K562 (cell line): Measurements from ENCODE around the gene HSPA1B. TPM values are rescaled to one million over a fixed set of nuclear protein-coding genes. Genes with fewer than 3 reads are reported as not detected.

Source experiments
- ATAC-seq: fragments of 200-7000 bp; cut with Tn5 transposase; 3 replicates; pipeline ENCODE4 v1.9.1; 2020; ENCODE audit warnings: moderate library complexity
- BruUV-seq: library from RNA; stranded (reverse); fragments of 400-500 nt; replicated peaks from 2 replicates; lab custom pipeline; 2021; lab: Mats Ljungman, UMichigan
- CTCF ChIA-PET: fragments of 300-600 bp; formaldehyde crosslinking; extraction: SDS; loops from one replicate; lab custom pipeline; 2021; ENCODE audit warnings: low intra/inter-chr PET ratio; lab: Yijun Ruan, JAX
- POLR2A ChIA-PET: fragments of 300-600, 350-650 bp; sonication (Branson Sonifier 250); formaldehyde crosslinking; extraction: SDS; loops from one replicate; lab custom pipeline; 2021; ENCODE audit warnings: antibody characterized with exemption, inconsistent platforms; lab: Yijun Ruan, JAX
- DNase-seq, 4 experiments: peaks; one replicate each; pipeline versions ENCODE4 v3.0.0 to v3.0.0-alpha.2; 2011 to 2018; ENCODE audit warnings: low spot score in 3 of 4, mixed read lengths in 3 of 4; ENCODE audit errors: extremely low read depth in 1 of 4
- FAIRE-seq: peaks from 2 replicates; lab custom pipeline; 2011; peaks lifted over from hg19 to GRCh38; lab: Jason Lieb, UNC
- H2AFZ ChIP-seq: 2 replicates; pipeline ENCODE4 v1.6.0; 2011; ENCODE audit warnings: low read depth, low read length, control low read depth, inconsistent platforms
- H3K27ac ChIP-seq: fragments of 200-600 bp; 3 replicates; pipeline ENCODE4 v1.8.0; 2011; ENCODE audit warnings: low read depth, mild to moderate bottlenecking, control low read depth, inconsistent platforms, low read length, moderate library complexity, mixed read lengths; ENCODE audit errors: extremely low read depth
- H3K27me3 ChIP-seq, 2 experiments: fragments of 300-600 bp in 1 of 2; 2 replicates in 1 of 2; 3 replicates in 1 of 2; pipeline versions ENCODE4 v1.6.0 to v1.8.0; 2011; ENCODE audit warnings: inconsistent platforms in 2 of 2, low read length in 2 of 2, mild to moderate bottlenecking in 1 of 2, mixed read lengths in 1 of 2, moderate library complexity in 1 of 2; ENCODE audit not compliant: control insufficient read depth in 2 of 2, insufficient read depth in 2 of 2
- H3K36me3 ChIP-seq: fragments of 300-600 bp; 3 replicates; pipeline ENCODE4 v1.8.0; 2011; ENCODE audit warnings: mild to moderate bottlenecking, low read length, inconsistent platforms; ENCODE audit not compliant: control insufficient read depth, insufficient read depth
- H3K4me1 ChIP-seq, 2 experiments: fragments of 200-600 bp in 1 of 2; replicated peaks in 1 of 2; 2 replicates in 1 of 2; 3 replicates in 1 of 2; pipeline versions ENCODE4 v1.5.1 to v1.8.0; 2011; ENCODE audit warnings: inconsistent platforms in 2 of 2, low read length in 2 of 2, mild to moderate bottlenecking in 1 of 2, mixed read lengths in 1 of 2, moderate library complexity in 1 of 2; ENCODE audit not compliant: control insufficient read depth in 2 of 2, insufficient read depth in 2 of 2
- H3K4me2 ChIP-seq: 2 replicates; pipeline ENCODE4 v1.6.1; 2011; ENCODE audit warnings: low read length, control low read depth, inconsistent platforms, mixed read lengths; ENCODE audit not compliant: insufficient read depth
- H3K4me3 ChIP-seq: fragments of 200-600 bp; sonication (generic), shearing (Covaris generic); 2 replicates; pipeline ENCODE4 v1.5.1; 2016; ENCODE audit warnings: control low read depth, inconsistent platforms
- H3K79me2 ChIP-seq: fragments of 200-600 bp; 3 replicates; pipeline ENCODE4 v1.8.0; 2011; ENCODE audit warnings: low read length, inconsistent platforms; ENCODE audit not compliant: control insufficient read depth, insufficient read depth
- H3K9ac ChIP-seq, 2 experiments: 2 replicates each; pipeline versions ENCODE4 v1.6.0 to v1.6.1; 2011; ENCODE audit warnings: low read depth in 2 of 2, low read length in 2 of 2, control low read depth in 1 of 2, inconsistent platforms in 1 of 2, mild to moderate bottlenecking in 1 of 2, mixed read lengths in 1 of 2; ENCODE audit not compliant: insufficient read depth in 1 of 2
- H3K9me1 ChIP-seq: one replicate; pipeline ENCODE4 v1.6.0; 2011; ENCODE audit warnings: inconsistent platforms, mild to moderate bottlenecking, low read length, moderate library complexity; ENCODE audit not compliant: control insufficient read depth, insufficient read depth
- H3K9me3 ChIP-seq: replicated peaks from 2 replicates; pipeline ENCODE4 v1.5.1; 2011; ENCODE audit warnings: low read depth, low read length, inconsistent platforms; ENCODE audit not compliant: control insufficient read depth, insufficient read depth
- H4K20me1 ChIP-seq: replicated peaks from 2 replicates; pipeline ENCODE4 v1.6.1; 2011; ENCODE audit warnings: low read length, inconsistent platforms, mixed read lengths; ENCODE audit not compliant: control insufficient read depth, insufficient read depth
- RUNX1 ChIP-seq: sonication (generic); IDR thresholded peaks from 2 replicates; pipeline ENCODE4 v1.6.1; 2016; ENCODE audit warnings: antibody characterized with exemption, low read depth
- USF1 ChIP-seq: sonication (generic); formaldehyde crosslinking; IDR thresholded peaks from 2 replicates; pipeline ENCODE4 v1.9.0; 2022; ENCODE audit warnings: mild to moderate bottlenecking, missing genetic modification reagents
- ZFX ChIP-seq: sonication (generic); formaldehyde crosslinking; IDR thresholded peaks from 2 replicates; pipeline ENCODE4 v1.8.0; 2022; ENCODE audit warnings: mild to moderate bottlenecking, missing genetic modification reagents, moderate library complexity
- ZNF444 ChIP-seq: fragments of 250-450 bp; sonication (Bioruptor Pico); IDR thresholded peaks from 2 replicates; pipeline ENCODE4 v1.4.0; 2020; ENCODE audit warnings: mild to moderate bottlenecking, moderate library complexity
- WGBS: fragments of 100-300 bp; shearing (Covaris generic); methylation state at CpG from one replicate; pipeline ENCODE4 v1.1.6; 2016; ENCODE audit warnings: low coverage, mixed read lengths; ENCODE audit not compliant: insufficient coverage; ENCODE audit errors: missing lambda C conversion rate; 5-methylcytosine and 5-hydroxymethylcytosine counted together
- in situ Hi-C: fragments of 300-500 bp; cut with MboI; formaldehyde crosslinking; loops from 4 replicates; pipeline ENCODE4 v1.15.0; 2018; ENCODE audit warnings: inconsistent platforms, mixed read lengths
- intact Hi-C: fragments of 100-400 bp; cut with micrococcal nuclease; formaldehyde crosslinking; loops from 2 replicates; pipeline ENCODE4 v1.14.2; 2022
- polyA plus RNA-seq, 8 experiments: library from polyadenylated mRNA; depleted of rRNA in 4 of 8; stranded (reverse) in 5 of 8; unstranded in 3 of 8; fragments of >200 nt; fragmentation: Nextera tagmentation in 2 of 8; fragmentation: Illumina TruSeq in 1 of 8; extraction: Ambion mirVana in 2 of 8; extraction: Trizol in 1 of 8; gene quantifications; 2 replicates each; pipeline versions ENCODE4 v1.2.1 to v1.2.3, GENCODE V29; 2011 to 2014; ENCODE audit warnings: inconsistent platforms in 1 of 8, missing spikeins in 1 of 8
- total RNA-seq, 7 experiments: library from RNA; depleted of rRNA in 6 of 7; stranded (reverse); fragments of >200 nt in 6 of 7; fragmentation: Illumina TruSeq in 2 of 7; extraction: Trizol in 2 of 7; gene quantifications; 2 replicates each; pipeline versions ENCODE4 v1.2.1 to v1.2.3, GENCODE V29; 2011 to 2021; ENCODE audit warnings: low replicate concordance in 1 of 7

HSPA1B gene
- total and polyA plus RNA-seq, 9 of the 15 experiments (the other 6 are each of a cell fraction or from before 2014, with no cell fraction given) = 0.27 to 227 (median 51.2) TPM

- Histone ChIP-seq H3K4me2 (no peak overlapping the region), H4K20me1 (no peaks in the 10 kb centered on the region), H2AFZ (no peak overlapping the region), H3K9me1 (peaks cover 9% of the 10 kb centered on the region), H3K4me3 (no peak overlapping the region), H3K36me3 (peaks cover 55% of the 10 kb centered on the region; the same call in 2 of the 3 replicates), H3K9ac (no peak overlapping the region)
- WGBS = 83% methylated on average over 7 of the region's 7 CpGs
- DNase-seq (no peak), ATAC-seq (no peak), FAIRE-seq (no peak)
- POLR2A ChIA-PET = interaction anchor here (0.6 to 6.2 kb wide), 4 partner anchors 16 to 209 kb away, joined by 3 to 91 read pairs (median 46); partner anchors contain the start of gene GPANK1
- in situ Hi-C loops = loop anchor here (5.0 kb wide), 1 partner anchor 199 kb away; the partner anchor contains the start of genes C6orf47 and GPANK1
- TF ChIP-seq USF1 (CRISPR knock-in tag) (0 out of 2 replicates have a peak, but pooled peaks have one; percentile 7), ZFX (0 out of 2 replicates have a peak, but pooled peaks have one; percentile 11), ZNF444 (no peak), RUNX1 (no peak)
- TF ChIP-seq, all 486 proteins: peak for 2
- CTCF ChIA-PET = no interaction called here
- Histone ChIP-seq H3K9me3 (no peaks in the 10 kb centered on the region), H3K4me1 (peaks cover 13 to 43% of the 10 kb centered on the region in 2 experiments; a peak in 4 of 5 replicates), H3K27me3 (no peaks in the 10 kb centered on the region), H3K27ac (no peak overlapping the region), H3K79me2 (peaks cover 24% of the 10 kb centered on the region)
- BruUV-seq = no TSS peak
- intact Hi-C loops = no loop called here
Observed at GRCh38 chr6:31861150-31861549, 33.6 kb downstream of the HSPA1B start.
